Stimulated activated CD4-positive, alpha-beta T cell treated with anti-CD3 and anti-CD28 coated beads, Interleukin-4, amount 100 ng/mL, for 4 hours (primary cell): Measurements from ENCODE around the gene PML.

ENCODE experiments used
- DNase-seq, 2 experiments: peaks; one replicate each; pipeline ENCODE4 v3.0.0-alpha.2; 2020

PML gene

DNA sequence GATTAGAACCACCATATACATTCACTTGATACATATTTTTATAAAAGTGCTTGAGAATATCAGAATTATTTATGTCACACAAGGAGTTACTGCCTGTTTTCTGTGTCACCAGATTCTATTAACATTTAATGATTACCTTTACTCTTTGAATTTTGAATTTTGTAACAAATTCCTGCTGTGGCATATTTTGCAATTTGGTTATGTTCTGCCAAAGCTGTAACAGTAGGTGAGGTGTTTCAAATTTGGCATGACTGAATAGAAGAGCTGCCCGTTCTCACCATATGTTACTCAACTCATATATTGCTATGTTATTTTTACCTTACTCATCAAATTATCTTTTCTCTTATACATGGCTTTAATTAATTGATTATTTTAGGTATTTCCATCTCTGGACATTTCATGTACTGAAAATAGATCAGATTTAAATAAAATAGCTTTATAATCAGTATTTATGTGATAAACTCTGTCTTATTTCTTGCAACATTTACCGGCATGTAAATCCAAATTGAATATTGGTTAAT lies 18.9 kb downstream of the PML start:
- DNase-seq, result no peak

GRCh38 chr15:74019734-74020133 lies 25.2 kb downstream of the PML start:
- no peak for DNase-seq

GRCh38 chr15:74022706-74023470 lies 28.4 kb downstream of the PML start:
- no peak for DNase-seq

DNA sequence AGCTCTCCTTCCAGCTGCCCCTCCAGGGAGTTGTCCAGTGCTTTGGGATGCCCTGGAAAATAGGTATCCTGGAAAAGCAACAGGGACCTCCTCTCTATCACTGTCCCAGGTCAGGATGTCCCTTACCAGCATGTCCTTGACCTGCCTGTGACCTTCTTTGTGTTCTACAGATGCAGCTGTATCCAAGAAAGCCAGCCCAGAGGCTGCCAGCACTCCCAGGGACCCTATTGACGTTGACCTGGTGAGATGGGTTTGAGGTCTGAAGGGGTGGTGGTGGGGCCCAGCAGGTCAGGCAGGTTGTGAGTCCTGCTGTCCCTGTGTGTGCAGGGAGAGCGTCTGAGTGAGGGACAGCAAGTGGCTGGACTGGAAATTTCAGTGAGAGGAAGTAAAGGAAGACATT lies 30.2 kb downstream of the PML start:
- DNase-seq, result no peak

- DNase-seq, result no peak
These were observed 30.9 kb downstream of the PML start for GRCh38 chr15:74025436-74025835.

DNA sequence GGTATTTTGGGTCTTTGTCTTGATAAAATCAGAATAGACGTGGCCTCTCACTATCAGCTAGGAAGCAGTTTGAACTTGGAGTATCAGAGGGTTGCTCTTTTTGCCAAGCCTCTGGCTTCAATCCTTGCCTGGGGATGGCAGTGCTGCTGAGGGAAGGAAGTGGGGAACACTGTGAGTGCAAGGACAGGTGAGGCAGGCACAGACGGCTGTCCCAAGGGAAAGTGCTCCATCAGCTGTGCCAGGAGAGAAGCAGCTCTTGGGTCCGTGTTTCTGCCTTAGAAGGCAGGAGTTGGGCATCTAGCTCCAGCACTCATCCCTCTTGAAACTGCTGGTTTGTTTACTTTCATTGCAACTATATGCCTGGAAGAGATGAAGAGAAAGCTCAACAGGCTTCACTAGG lies 33.2 kb downstream of the PML start:
- DNase-seq, result no peak

DNA sequence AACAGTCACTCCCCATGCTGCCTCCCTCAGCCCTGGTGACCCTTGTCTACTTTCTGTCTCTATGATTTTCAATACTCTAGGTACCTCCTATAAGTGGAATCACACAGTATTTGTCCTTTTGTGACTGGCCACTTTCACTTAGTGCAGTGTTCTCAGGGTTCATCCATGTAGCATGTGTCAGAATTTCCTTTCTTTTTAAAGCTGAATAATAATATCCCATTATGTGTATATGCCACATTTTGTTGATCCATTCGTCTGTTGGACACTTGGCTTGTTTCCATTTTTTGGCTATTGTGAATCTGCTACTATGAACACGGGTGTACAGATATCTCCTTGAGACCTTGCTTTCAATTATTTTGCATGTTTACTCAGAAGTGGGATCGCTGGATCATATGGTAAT lies 34.1 kb downstream of the PML start:
- DNase-seq, result no peak

- DNase-seq, result no peak
These were observed 37.5 kb downstream of the PML start for GRCh38 chr15:74032046-74032445.

DNA sequence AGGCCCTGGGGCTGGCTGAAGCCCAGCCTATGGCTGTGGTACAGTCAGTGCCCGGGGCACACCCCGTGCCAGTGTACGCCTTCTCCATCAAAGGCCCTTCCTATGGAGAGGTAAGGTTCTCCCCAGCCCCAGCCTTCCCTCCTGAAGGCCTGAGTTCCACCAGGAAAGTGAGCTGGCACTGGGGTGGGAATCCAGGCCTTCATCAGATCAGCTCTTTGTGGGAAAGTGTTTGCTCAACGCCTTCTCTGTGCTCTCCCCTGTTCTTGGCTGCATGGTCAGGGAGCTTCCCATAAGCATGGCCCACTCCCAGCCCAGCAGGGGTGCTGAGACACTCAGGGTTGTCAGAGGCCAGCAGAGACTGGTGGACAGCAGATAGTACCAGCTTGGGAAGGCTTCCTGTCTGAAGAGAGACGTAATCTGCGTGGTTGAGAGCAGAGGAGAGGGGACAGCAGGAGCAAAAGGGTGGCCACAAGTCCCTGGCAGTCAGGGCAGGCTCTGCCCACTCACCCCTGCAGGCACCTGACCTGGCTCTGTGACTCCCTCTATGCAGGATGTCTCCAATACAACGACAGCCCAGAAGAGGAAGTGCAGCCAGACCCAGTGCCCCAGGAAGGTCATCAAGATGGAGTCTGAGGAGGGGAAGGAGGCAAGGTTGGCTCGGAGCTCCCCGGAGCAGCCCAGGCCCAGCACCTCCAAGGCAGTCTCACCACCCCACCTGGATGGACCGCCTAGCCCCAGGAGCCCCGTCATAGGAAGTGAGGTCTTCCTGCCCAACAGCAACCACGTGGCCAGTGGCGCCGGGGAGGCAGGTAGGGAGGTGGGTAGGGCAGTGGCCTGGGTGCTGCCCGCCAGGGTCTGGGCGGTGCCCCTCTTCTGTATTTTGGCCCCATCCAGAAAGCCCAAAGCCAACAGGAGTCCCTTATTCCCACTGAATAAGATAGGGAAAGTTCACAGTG lies 38.4 kb downstream of the PML start:
- DNase-seq, result no peak

- no peak for DNase-seq
These were observed 39.8 kb downstream of the PML start for GRCh38 chr15:74034206-74034755.

DNA sequence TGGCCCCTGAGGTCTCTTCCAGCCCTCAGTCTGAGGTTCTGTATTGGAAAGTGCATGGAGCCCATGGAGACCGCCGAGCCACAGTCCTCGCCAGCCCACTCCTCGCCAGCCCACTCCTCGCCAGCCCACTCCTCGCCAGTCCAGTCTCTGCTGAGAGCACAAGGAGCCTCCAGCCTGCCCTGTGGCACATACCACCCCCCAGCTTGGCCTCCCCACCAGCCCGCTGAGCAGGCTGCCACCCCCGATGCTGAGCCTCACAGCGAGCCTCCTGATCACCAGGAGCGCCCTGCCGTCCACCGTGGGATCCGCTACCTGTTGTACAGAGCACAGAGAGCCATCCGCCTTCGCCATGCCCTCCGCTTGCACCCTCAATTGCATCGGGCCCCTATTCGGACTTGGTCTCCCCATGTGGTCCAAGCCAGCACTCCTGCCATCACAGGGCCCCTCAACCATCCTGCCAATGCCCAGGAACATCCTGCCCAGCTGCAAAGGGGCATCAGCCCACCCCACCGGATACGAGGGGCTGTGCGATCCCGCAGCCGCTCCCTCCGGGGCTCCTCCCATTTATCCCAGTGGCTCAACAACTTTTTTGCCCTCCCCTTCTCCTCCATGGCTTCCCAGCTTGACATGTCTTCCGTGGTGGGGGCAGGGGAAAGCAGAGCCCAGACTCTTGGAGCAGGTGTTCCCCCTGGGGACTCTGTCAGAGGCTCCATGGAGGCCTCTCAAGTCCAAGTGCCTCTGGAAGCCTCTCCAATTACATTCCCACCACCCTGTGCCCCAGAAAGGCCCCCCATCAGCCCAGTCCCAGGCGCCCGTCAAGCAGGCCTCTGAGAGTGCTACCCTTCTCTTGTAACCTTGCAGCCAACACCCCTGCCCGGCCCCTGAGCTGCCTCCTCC lies 40.9 kb downstream of the PML start:
- DNase-seq, result no peak

- no peak for DNase-seq
These were observed 42.0 kb downstream of the PML start for GRCh38 chr15:74036271-74037170.

DNA sequence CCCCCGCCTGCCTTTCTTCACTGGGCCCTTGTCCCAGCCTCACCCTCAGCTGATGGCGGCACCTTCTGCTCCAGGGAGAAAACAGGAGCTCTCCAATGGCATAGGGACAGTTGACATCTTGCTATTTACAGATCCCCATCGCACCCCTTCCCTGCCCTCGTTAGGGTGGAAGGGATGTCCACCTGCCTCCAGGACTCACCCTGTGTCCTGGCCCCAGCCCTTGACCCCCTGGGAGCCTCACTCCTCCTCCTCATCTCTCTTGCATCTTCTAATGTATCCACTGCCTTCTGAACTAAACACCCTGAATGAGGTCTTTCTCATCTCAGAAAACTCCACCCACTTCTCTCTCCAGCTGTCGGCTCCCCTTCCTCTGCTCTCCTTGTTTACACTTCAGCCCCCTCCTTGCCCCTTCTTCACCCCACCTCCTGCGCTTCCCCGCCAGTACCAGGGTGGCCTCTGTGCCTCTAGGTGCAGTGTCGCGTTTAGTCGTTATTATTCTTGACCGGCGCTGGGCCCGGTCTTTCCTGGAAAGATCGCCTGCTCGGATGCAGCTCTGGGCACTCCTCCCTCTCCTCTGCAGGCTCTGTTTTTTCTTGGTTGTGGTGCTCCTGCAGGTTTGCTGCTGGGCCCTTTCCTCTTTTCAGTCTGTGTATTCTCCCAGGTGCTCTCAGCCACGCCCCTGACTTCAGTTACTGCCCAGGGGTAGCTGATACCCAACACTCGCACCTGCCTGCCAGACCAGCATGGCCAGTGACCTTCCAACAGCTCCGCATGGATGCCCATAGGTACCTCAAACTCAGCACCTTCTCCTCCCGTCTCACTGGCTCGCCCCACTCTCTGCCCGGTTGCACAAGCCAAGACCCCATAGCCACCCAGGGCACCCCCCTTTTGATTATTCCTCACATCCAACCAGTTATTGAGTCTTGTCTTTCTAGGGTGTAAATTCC lies 42.9 kb downstream of the PML start:
- DNase-seq, result no peak

- DNase-seq, result no peak
These were observed 44.5 kb downstream of the PML start for GRCh38 chr15:74038707-74039655.

GRCh38 chr15:74039656-74040010 lies 45.1 kb downstream of the PML start:
- no peak for DNase-seq

DNA sequence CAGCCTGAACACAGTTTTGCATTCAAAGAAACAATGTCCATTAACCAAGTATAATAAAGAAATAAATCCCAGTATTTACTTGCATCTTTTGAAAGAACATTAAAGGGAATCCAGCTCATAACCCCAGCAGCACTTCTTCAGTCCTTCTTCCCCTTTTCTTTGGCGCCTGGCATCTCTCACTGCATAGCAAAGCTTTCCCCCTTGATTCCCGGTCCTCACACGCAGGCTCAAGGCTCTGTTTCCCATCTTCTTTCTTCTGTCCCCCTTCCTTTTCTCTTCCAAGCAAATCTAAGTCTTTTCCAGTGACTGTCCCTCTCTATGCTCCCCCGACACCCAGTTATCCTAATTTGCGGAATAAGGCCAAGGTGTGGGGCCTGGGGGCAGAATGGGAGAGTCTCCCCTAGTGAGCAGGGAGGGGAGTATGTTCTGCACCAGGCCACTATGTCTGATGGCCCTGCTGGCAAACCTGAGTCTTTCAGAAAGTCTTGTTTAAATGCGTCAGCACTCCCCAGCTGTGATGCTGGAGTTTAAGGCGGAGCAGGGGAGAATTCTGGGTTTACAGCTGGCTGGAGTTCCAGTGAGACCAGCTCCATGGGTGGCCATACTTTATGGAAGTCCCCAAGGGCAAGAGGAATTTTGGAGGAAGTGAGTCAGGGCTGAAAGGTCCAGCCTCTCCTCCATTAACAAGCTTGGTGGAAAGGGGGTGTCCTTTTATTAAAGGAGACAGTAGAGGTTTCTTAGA lies 45.8 kb downstream of the PML start:
- DNase-seq, result no peak

DNA sequence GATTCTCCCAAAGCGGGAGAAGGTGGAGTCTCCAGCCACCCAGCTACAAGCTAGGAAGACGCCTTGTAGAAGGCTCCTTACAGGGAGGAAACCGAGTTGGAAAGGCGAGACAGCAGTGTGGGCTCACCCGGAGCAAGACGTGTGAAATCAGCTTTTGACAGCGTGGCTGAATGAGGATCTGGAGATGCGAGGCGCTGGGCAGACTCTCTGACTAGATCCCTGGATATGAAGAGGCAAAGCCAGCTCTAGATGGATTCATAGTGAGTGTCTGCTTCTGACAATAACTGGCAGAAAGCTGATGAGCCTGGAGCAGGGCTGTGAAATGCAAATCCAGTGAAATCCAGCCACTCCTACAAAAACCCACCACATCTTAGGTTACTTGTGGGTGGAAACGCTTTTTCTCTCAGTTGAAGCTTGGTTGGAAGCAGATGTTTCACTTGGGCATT lies 46.8 kb downstream of the PML start:
- DNase-seq, result no peak

- DNase-seq, result no peak
These were observed 47.4 kb downstream of the PML start for GRCh38 chr15:74041777-74042435.
